Endothelial cell of umbilical vein (primary cell): ENCODE measurements around the gene PTPN23. TPM values are rescaled to one million over a fixed set of nuclear protein-coding genes. Genes with fewer than 3 reads are reported as not detected.

Experiments
- BruUV-seq: library from RNA; stranded (reverse); fragments of 400-500 nt; replicated peaks from 2 replicates; lab custom pipeline; 2021; lab: Mats Ljungman, UMichigan
- CTCF ChIA-PET: fragments of 300-600, 350-600 bp; sonication (Branson Sonifier 250); formaldehyde crosslinking; loops from one replicate; lab custom pipeline; 2021; ENCODE audit warnings: antibody characterized with exemption, inconsistent platforms; lab: Charles Lee
- POLR2A ChIA-PET: fragments of 300-600, 350-600 bp; sonication (Branson Sonifier 250); formaldehyde crosslinking; loops from one replicate; lab custom pipeline; 2021; ENCODE audit warnings: antibody characterized with exemption, inconsistent platforms; lab: Charles Lee
- DNase-seq: peaks from one replicate; pipeline ENCODE4 v3.0.0-alpha.2; 2011; ENCODE audit warnings: low read depth, low spot score
- FAIRE-seq: peaks from 2 replicates; lab custom pipeline; 2011; peaks lifted over from hg19 to GRCh38; lab: Jason Lieb, UNC
- H2AFZ ChIP-seq: 2 replicates; pipeline ENCODE4 v1.6.0; 2012; ENCODE audit warnings: low read depth, low read length, control low read depth, inconsistent platforms
- H3K27ac ChIP-seq: 2 replicates; pipeline ENCODE4 v1.5.1; 2011; ENCODE audit warnings: low read depth, mild to moderate bottlenecking, control low read depth, low read length, moderate library complexity; ENCODE audit not compliant: insufficient read depth
- H3K27me3 ChIP-seq, 2 experiments: 2 replicates each; pipeline versions ENCODE4 v1.6.0 to v1.6.1; 2011; ENCODE audit warnings: low read length in 2 of 2, mixed read lengths in 1 of 2; ENCODE audit not compliant: control insufficient read depth in 2 of 2, insufficient read depth in 2 of 2
- H3K36me3 ChIP-seq, 2 experiments: 2 replicates in 1 of 2; 3 replicates in 1 of 2; pipeline ENCODE4 v1.5.1; 2011; ENCODE audit warnings: low read length in 2 of 2, mild to moderate bottlenecking in 1 of 2, moderate library complexity in 1 of 2; ENCODE audit not compliant: control insufficient read depth in 2 of 2, insufficient read depth in 2 of 2; ENCODE audit errors: extremely low read depth in 1 of 2
- H3K4me1 ChIP-seq: 3 replicates; pipeline ENCODE4 v1.5.1; 2011; ENCODE audit warnings: mild to moderate bottlenecking, low read length; ENCODE audit not compliant: control insufficient read depth, insufficient read depth; ENCODE audit errors: extremely low read depth
- H3K4me2 ChIP-seq: 2 replicates; pipeline ENCODE4 v1.6.1; 2011; ENCODE audit warnings: low read length, control low read depth, mixed read lengths; ENCODE audit not compliant: insufficient read depth
- H3K4me3 ChIP-seq, 3 experiments: fragments of 200-600 bp in 1 of 3; sonication (generic), shearing (Covaris generic) in 1 of 3; replicated peaks in 1 of 3; 2 replicates each; pipeline ENCODE4 v1.5.1; 2011 to 2016; ENCODE audit warnings: control low read depth in 3 of 3, low read length in 3 of 3, mild to moderate bottlenecking in 2 of 3, inconsistent platforms in 1 of 3, low read depth in 1 of 3, moderate library complexity in 1 of 3; ENCODE audit not compliant: insufficient read depth in 1 of 3
- H3K79me2 ChIP-seq: 2 replicates; pipeline ENCODE4 v1.6.0; 2012; ENCODE audit warnings: low read length, inconsistent platforms; ENCODE audit not compliant: control insufficient read depth, insufficient read depth
- H3K9ac ChIP-seq: replicated peaks from 2 replicates; pipeline ENCODE3; 2011; ENCODE audit warnings: low read length, control low read depth; ENCODE audit not compliant: insufficient read depth; ENCODE audit errors: extremely low read depth
- H3K9me1 ChIP-seq: replicated peaks from 3 replicates; pipeline ENCODE4 v1.6.0; 2011; ENCODE audit warnings: mild to moderate bottlenecking, low read length; ENCODE audit not compliant: control insufficient read depth, insufficient read depth; ENCODE audit errors: extremely low read depth
- H3K9me3 ChIP-seq: replicated peaks from 2 replicates; pipeline ENCODE4 v1.5.1; 2012; ENCODE audit warnings: low read length, inconsistent platforms; ENCODE audit not compliant: control insufficient read depth, insufficient read depth
- H4K20me1 ChIP-seq: replicated peaks from 2 replicates; pipeline ENCODE3; 2011; ENCODE audit warnings: mild to moderate bottlenecking, low read length; ENCODE audit not compliant: control insufficient read depth, insufficient read depth; ENCODE audit errors: extremely low read depth
- EZH2 ChIP-seq: IDR thresholded peaks from 2 replicates; pipeline ENCODE4 v1.6.1; 2012; ENCODE audit warnings: borderline replicate concordance, low read depth, mild to moderate bottlenecking, moderate library complexity, low read length, inconsistent platforms; ENCODE audit not compliant: severe bottlenecking
- GATA2 ChIP-seq: IDR thresholded peaks from 2 replicates; pipeline ENCODE4 v1.7.0; 2011; ENCODE audit warnings: low read depth, mild to moderate bottlenecking, moderate library complexity, mixed read lengths, low read length; ENCODE audit not compliant: insufficient read length, insufficient read depth
- MAX ChIP-seq: IDR thresholded peaks from 2 replicates; pipeline ENCODE4 v1.6.1; 2011; ENCODE audit not compliant: insufficient read depth, insufficient read length
- MYC ChIP-seq: IDR thresholded peaks from one replicate; pipeline ENCODE4 v1.6.1; 2011; ENCODE audit warnings: mild to moderate bottlenecking, low read depth, low read length
- POLR2AphosphoS5 ChIP-seq: IDR thresholded peaks from 2 replicates; pipeline ENCODE4 v1.6.1; 2012; ENCODE audit warnings: low read depth, mild to moderate bottlenecking, control low read depth, low read length, moderate library complexity; ENCODE audit not compliant: insufficient read depth
- dilution Hi-C: fragments of 300-500 bp; cut with MboI; formaldehyde crosslinking; loops from one replicate; pipeline ENCODE4 v1.15.0; 2019; ENCODE audit warnings: low sequenced_read_pairs; ENCODE audit not compliant: extremely low pct_ligation_motif_present
- intact Hi-C: fragments of 100-400 bp; cut with micrococcal nuclease; formaldehyde crosslinking; loops from one replicate; pipeline ENCODE4 v1.10.0; 2022
- polyA plus RNA-seq, 4 experiments: library from polyadenylated mRNA; depleted of rRNA in 3 of 4; stranded (reverse) in 3 of 4; unstranded in 1 of 4; fragments of >200 nt; gene quantifications; 2 replicates each; pipeline versions ENCODE4 v1.2.1 to v1.2.3, GENCODE V29; 2011 to 2012; ENCODE audit warnings: missing spikeins in 1 of 4
- total RNA-seq: library from RNA; stranded (reverse); gene quantifications from 2 replicates; pipeline ENCODE4 v1.2.3, GENCODE V29; 2021
- TF ChIP-seq, protein P1 (sequence below), 2 donors: IDR thresholded peaks; 1 replicate in 1 of 2; 2 replicates in 1 of 2; pipeline ENCODE4 v1.5.1; 2011; ENCODE audit warnings: low read length in 2 of 2, mild to moderate bottlenecking in 2 of 2, moderate library complexity in 2 of 2, control low read depth in 1 of 2, inconsistent platforms in 1 of 2, low read depth in 1 of 2; ENCODE audit not compliant: insufficient read depth in 1 of 2; ENCODE audit errors: extremely low read depth in 1 of 2

PTPN23 gene
- total and polyA plus RNA-seq, 2 donors (not counting 3 experiments of a cell fraction or from before 2014, with no cell fraction given): 8.5 to 63.5 TPM

GRCh38 chr3:47380026-47380600 is 708 bp upstream of the PTPN23 start:
- POLR2A ChIA-PET: interaction anchor here (0.9 to 1.9 kb wide), 5 partner anchors 10 to 62 kb away, joined by 3 to 5 read pairs (median 3); no protein-coding TSS in a partner anchor
- DNase-seq: no peak

More at GRCh38 chr3:47380026-47380600, 708 bp upstream of the PTPN23 start:
- Histone ChIP-seq H3K9me1 (no peaks in the 10 kb centered on the region), H3K4me3 (peak overlapping the region; percentile 12 to 81 (median 67)), H3K79me2 (peaks cover 37% of the 10 kb centered on the region), H3K36me3 (no peaks in the 10 kb centered on the region), H3K27ac (peak overlapping the region; percentile 79), H3K9ac (peak overlapping the region; percentile 92), H3K4me2 (peak overlapping the region; percentile 72), H4K20me1 (no peaks in the 10 kb centered on the region), H2AFZ (peak overlapping the region; percentile 10), H3K9me3 (no peaks in the 10 kb centered on the region), H3K4me1 (peaks cover 13% of the 10 kb centered on the region), H3K27me3 (no peaks in the 10 kb centered on the region)
- BruUV-seq: no TSS peak
- TF ChIP-seq MAX (no peak), GATA2 (no peak), POLR2AphosphoS5 (no peak), EZH2 (no peak), MYC (no peak)
- TF ChIP-seq, protein P1, sequence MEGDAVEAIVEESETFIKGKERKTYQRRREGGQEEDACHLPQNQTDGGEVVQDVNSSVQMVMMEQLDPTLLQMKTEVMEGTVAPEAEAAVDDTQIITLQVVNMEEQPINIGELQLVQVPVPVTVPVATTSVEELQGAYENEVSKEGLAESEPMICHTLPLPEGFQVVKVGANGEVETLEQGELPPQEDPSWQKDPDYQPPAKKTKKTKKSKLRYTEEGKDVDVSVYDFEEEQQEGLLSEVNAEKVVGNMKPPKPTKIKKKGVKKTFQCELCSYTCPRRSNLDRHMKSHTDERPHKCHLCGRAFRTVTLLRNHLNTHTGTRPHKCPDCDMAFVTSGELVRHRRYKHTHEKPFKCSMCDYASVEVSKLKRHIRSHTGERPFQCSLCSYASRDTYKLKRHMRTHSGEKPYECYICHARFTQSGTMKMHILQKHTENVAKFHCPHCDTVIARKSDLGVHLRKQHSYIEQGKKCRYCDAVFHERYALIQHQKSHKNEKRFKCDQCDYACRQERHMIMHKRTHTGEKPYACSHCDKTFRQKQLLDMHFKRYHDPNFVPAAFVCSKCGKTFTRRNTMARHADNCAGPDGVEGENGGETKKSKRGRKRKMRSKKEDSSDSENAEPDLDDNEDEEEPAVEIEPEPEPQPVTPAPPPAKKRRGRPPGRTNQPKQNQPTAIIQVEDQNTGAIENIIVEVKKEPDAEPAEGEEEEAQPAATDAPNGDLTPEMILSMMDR (IDR thresholded peaks at IDR 0.05; ENCODE audit: extremely low read depth in 1 of 2, insufficient read depth in 1 of 2, low read depth in 1 of 2, low read length in 2 of 2): peak in 1 of 2 donors; percentile 15
- peak; percentile 26 for FAIRE-seq
- dilution Hi-C loops: no loop called here
- intact Hi-C loops: loop anchor here (1.0 to 5.0 kb wide), 4 partner anchors 41 to 401 kb away; partner anchors contain the start of genes KIF9, KLHL18, NBEAL2 and SETD2
- CTCF ChIA-PET: interaction anchor here (0.7 to 1.1 kb wide), 6 partner anchors 9 to 216 kb away, joined by 3 to 5 read pairs (median 4); partner anchors contain the start of gene SETD2
